Thymus (tissue), 11 donors: Measurements from ENCODE around the gene UCP3. TPM values are rescaled to one million over a fixed set of nuclear protein-coding genes. Genes with fewer than 3 reads are reported as not detected.
A peak's percentile ranks its signal among the peaks of the same experiment; 100 is the strongest.

Experiments
- DNase-seq, 9 donors: peaks; one replicate each; pipeline ENCODE4 v3.0.0-alpha.2; 2013; ENCODE audit warnings: low spot score in 9 of 9, low read depth in 6 of 9, missing footprints in 1 of 9
- H3K27ac ChIP-seq, 2 donors: one replicate each; pipeline ENCODE4 v1.5.1; 2013; ENCODE audit warnings: control low read depth in 1 of 2, low read depth in 1 of 2, low read length in 1 of 2, mild to moderate bottlenecking in 1 of 2, moderate library complexity in 1 of 2
- H3K27me3 ChIP-seq, 2 donors: one replicate each; pipeline ENCODE4 v1.5.1; 2013; ENCODE audit warnings: low read length in 1 of 2; ENCODE audit not compliant: control insufficient read depth in 2 of 2, insufficient read depth in 1 of 2
- H3K36me3 ChIP-seq, 2 donors: one replicate each; pipeline ENCODE4 v1.5.1; 2013; ENCODE audit warnings: low read length in 1 of 2, mild to moderate bottlenecking in 1 of 2, moderate library complexity in 1 of 2; ENCODE audit not compliant: control insufficient read depth in 2 of 2, insufficient read depth in 2 of 2
- H3K4me1 ChIP-seq, 2 donors: one replicate each; pipeline ENCODE4 v1.5.1; 2013; ENCODE audit warnings: low read length in 2 of 2; ENCODE audit not compliant: control insufficient read depth in 2 of 2, insufficient read depth in 2 of 2
- H3K4me3 ChIP-seq, 2 donors: one replicate each; pipeline ENCODE4 v1.5.1; 2013; ENCODE audit warnings: low read length in 2 of 2, control low read depth in 1 of 2, mild to moderate bottlenecking in 1 of 2
- H3K9me3 ChIP-seq, 2 donors: one replicate each; pipeline ENCODE4 v1.5.1; 2013; ENCODE audit warnings: low read length in 1 of 2, mild to moderate bottlenecking in 1 of 2; ENCODE audit not compliant: control insufficient read depth in 2 of 2, insufficient read depth in 1 of 2
- WGBS: extraction: QIAGEN DNeasy Blood & Tissue Kit; methylation state at CpG from one replicate; pipeline ENCODE4 v1.1.7; 2013; 5-methylcytosine and 5-hydroxymethylcytosine counted together
- polyA plus RNA-seq: library from polyadenylated mRNA; stranded (reverse); fragments of 200-250 nt; gene quantifications from one replicate; pipeline ENCODE4 v1.2.3, GENCODE V29; 2013
- total RNA-seq: library from RNA; stranded (reverse); fragments of 120-200 nt; gene quantifications from one replicate; pipeline ENCODE4 v1.2.4, GENCODE V29; 2013
- donor health status: healthy.

The UCP3 gene
- total and polyA plus RNA-seq, 2 donors: 0.90 to 2.1 TPM

DNA sequence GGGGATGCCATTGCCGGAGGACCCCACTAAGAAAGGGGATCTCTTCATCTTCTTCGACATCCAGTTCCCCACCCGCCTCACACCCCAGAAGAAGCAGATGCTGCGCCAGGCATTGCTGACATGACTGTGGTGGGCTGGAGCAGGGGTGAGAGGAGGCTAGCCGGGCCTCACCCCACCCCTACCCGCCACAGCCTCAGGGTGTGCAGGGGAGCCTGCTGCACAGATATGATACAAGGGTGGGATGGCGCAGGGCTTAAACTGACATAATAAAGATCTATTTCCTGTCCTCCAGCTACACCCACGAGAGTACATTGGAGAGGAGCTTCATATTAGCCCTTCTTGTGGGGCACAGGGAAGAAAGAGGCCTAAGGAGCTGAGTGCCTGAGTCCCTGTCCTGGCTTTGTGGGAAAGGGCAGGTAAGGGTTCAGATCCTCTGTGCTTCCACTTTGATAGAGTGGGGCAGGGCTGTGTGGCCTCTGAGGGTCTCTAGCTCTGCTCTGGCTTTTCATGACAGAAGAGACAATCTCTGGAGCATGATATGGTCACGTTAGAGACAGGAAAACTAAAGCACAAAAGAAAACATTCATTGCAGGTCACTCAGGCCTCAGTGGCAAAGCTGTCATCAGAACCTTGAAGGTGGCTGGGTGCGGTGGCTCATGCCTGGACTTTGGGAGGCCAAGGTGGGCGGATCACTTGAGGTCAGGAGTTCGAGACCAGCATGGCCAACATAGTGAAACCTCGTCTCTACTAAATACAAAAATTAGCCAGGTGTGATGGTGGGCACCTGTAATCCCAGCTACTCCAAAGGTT, 38.7 kb downstream of the UCP3 start:
- 86% methylated on average over 13 of the region's 13 CpGs for WGBS
- H3K4me1 ChIP-seq: peaks cover 26 to 50% of the 10 kb centered on the region in 2 donors

DNA sequence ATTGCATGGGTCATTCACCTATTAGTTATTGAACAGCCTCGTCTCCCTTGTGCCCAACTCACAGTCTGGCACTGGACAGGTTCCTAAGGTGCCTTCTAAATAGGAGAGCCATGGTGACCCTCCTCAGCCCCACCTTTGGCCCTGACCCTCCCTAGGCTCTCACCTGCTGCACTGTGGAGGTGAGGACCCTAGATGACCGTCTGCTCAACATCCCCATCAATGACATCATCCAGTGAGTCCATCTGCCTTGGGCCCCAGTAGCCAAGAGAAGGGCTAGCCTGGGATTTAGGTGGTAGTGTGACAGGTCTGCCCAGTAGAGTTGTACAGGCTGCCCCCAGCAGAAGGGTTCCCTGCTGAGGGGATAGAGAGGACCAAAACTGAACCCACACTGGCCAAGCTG, 39.8 kb downstream of the UCP3 start:
- peaks cover 19 to 44% of the 10 kb centered on the region in 2 donors for H3K4me1 ChIP-seq
- peaks cover 0 to under 1% of the 10 kb centered on the region in 2 donors for H3K9me3 ChIP-seq
- DNase-seq: no peak
- 91% methylated on average over 2 of the region's 2 CpGs for WGBS
- no peaks in the 10 kb centered on the region for H3K27me3 ChIP-seq
- H3K4me3 ChIP-seq: no peak overlapping the region
- H3K27ac ChIP-seq: no peak overlapping the region
- H3K36me3 ChIP-seq: peaks cover 4 to 8% of the 10 kb centered on the region in 2 donors

More for the DNA sequence above, 38.7 kb downstream of the UCP3 start:
- H3K36me3 ChIP-seq: peaks cover 15 to 19% of the 10 kb centered on the region in 2 donors
- no peak overlapping the region for H3K4me3 ChIP-seq
- no peaks in the 10 kb centered on the region for H3K27me3 ChIP-seq
- DNase-seq: peak in 1 of 9 donors; percentile 65
- peak overlapping the region; percentile 46 to 62 for H3K27ac ChIP-seq
- H3K9me3 ChIP-seq: peaks cover 0 to 3% of the 10 kb centered on the region in 2 donors

DNA sequence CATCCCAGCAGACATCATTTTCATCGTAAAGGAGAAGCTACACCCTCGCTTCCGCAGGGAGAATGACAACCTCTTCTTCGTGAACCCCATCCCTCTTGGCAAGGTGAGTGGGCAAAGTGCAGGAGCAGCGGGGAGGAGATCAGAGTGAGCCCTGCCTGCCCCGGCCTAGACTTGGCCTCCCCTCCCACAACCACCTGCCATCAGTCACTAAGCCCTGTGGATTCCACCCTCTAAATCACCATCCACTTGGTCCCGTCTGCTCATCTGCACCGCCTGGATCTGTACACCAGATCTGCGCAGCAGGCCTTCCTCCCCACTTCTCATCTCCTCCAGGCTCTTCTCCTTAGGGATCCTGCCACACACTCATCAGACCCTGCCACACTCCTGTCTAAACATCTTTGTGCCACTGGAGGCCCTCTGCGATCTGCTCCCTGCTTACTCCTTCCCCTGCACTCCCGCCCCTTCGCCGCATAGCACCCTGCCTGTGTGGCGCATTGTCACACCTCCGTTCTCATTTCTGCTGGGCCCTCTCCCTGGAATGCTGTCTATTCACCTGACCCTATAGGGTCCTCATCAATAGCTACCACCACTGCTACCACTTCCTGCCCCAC, 40.4 kb downstream of the UCP3 start:
- WGBS: 98% methylated on average over 15 of the region's 15 CpGs
- DNase-seq: no peak
- H3K9me3 ChIP-seq: no peaks in the 10 kb centered on the region
- no peak overlapping the region for H3K4me3 ChIP-seq
- H3K27me3 ChIP-seq: no peaks in the 10 kb centered on the region
- no peak overlapping the region for H3K27ac ChIP-seq
- H3K4me1 ChIP-seq: peaks cover 15 to 37% of the 10 kb centered on the region in 2 donors
- peaks cover 0 to 3% of the 10 kb centered on the region in 2 donors for H3K36me3 ChIP-seq

DNA sequence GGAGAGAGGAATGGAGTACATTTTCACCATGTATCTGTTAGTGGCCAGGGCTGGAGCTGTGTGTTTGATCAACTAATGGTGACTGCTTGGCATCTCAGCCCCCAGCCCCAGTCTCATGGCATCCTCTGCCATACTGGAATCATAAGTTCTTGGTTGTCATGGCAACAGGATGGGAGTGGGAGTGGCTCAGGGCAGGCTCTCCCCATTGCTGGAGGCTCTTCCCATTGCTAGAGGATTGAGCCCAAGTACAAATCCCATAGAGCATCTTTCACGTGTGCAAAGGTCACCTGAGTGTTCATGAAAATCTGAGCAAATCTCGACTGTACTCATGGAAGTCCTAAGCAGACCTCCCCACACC, 43.1 kb downstream of the UCP3 start:
- 89% methylated on average over 2 of the region's 2 CpGs for WGBS

DNA sequence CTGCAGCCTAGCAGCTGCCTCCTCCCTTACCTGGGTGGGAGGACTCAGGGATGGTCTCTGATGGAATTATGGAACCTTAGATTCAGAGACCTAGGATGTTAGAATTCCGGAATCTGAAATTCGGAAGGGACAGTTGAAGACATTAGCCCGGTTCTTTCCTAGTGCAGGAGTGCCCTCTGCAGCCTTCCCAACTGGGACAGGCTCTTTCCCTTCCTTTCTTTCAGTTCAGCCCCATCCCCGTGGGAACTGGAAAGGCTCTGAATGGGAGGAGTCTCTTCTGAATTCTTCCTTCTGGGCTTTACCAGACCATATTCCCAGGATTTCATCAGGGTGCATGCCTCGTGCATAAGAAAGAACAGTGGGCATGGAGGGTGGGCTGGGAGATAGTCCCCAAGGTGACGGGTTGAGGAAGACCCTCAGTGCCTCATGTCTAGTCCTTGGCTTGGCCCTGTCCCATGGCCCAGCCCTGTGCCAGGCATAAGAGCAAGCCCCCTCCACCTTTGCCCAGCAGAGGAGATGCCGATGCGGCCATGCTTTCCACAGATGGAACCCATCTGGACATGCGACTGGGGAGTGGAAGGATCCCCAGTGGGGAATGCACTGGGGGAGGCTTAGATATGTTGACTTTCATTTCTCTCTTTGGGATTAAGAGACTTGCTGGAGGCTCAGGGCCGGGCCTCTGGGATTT, 43.7 kb downstream of the UCP3 start:
- Histone ChIP-seq H3K27me3 (no peaks in the 10 kb centered on the region), H3K4me3 (no peak overlapping the region), H3K36me3 (no peaks in the 10 kb centered on the region), H3K27ac (no peak overlapping the region), H3K4me1 (peaks cover 5 to 14% of the 10 kb centered on the region in 2 donors), H3K9me3 (no peaks in the 10 kb centered on the region)
- DNase-seq: no peak
- WGBS: 88% methylated on average over 10 of the region's 10 CpGs

More for the DNA sequence above, 43.1 kb downstream of the UCP3 start:
- Histone ChIP-seq H3K4me3 (no peak overlapping the region), H3K36me3 (no peaks in the 10 kb centered on the region), H3K27ac (no peak overlapping the region), H3K9me3 (no peaks in the 10 kb centered on the region), H3K4me1 (peaks cover 7 to 16% of the 10 kb centered on the region in 2 donors), H3K27me3 (no peaks in the 10 kb centered on the region)
- no peak for DNase-seq

DNA sequence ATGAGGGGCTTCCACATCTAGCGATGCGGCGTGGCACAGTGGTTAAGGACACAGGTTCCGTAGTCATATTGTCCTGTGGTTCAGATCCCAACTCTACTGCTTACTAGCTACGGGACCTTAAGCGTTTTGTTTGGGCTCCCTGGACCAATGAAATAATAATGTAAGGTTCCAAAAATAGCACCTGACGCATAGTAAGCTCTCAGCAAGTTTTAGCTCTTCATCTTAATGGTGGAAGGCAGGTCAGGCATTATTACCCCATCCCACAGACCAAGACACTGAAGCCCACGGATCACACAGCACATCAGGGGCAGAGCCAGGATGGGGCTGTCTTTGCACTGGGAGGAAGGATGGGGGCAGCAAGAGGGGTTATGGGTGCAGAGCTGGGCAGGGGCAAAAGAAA, 45.0 kb downstream of the UCP3 start:
- Histone ChIP-seq H3K9me3 (no peaks in the 10 kb centered on the region), H3K27ac (no peak overlapping the region), H3K36me3 (no peaks in the 10 kb centered on the region), H3K4me1 (peaks cover 3 to 5% of the 10 kb centered on the region in 2 donors), H3K27me3 (no peaks in the 10 kb centered on the region), H3K4me3 (no peak overlapping the region)
- DNase-seq: no peak
- whole genome bisulfite sequencing: 92% methylated on average over 8 of the region's 8 CpGs

DNA sequence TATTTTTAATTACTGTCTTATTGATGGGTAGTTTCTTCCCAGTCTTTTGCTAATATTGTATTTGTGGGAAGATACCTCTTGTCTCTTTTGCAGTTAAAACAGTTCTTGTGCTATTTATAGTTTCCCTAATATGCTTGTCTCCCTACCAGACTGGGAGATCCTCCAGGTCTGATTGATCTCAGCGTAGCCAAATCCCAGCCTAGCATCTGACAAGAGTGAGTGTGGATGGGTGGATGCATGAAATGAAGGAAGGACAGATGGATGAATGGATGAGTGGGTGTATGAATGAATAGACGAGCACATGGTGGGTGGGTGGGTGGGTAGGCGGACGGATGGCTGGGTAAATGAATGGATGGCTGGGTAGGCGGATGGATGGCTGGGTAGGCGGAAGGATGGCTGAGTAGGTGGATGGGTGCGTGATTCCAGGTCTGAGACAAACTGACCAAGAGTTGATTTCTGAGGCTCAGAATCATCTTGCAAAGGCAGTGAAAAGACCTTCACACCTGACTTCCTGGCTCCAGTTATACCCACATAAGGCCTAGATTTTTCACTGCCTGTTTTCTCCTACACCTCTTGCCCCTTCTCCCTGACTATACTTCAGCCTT, 46.7 kb downstream of the UCP3 start:
- whole genome bisulfite sequencing: 95% methylated on average over 7 of the region's 7 CpGs
- DNase-seq: no peak
- peaks cover 0 to 5% of the 10 kb centered on the region in 2 donors for H3K27me3 ChIP-seq
- H3K36me3 ChIP-seq: no peaks in the 10 kb centered on the region
- H3K4me3 ChIP-seq: no peak overlapping the region
- H3K9me3 ChIP-seq: no peaks in the 10 kb centered on the region
- H3K27ac ChIP-seq: no peak overlapping the region
- peaks cover 3 to 5% of the 10 kb centered on the region in 2 donors for H3K4me1 ChIP-seq

DNA sequence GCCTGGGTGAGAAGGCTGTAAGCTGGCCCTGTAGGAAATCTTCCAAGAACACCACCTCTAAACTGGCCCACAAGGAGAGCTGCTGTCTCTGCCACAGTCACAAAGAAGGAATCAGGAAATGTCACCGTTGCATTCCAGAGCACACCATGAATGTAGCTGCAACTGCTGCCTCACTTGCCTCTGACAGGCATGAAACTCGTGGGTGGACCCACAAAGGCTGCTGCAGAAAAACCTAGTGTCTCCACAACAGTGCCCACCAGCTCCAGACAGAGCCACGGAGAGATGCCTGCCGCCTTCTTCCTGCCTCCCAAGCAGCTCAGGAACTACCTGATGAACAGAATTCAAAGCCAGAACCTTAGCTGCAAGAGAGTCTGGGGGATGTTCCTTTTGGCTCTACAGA, 47.6 kb downstream of the UCP3 start:
- WGBS: 87% methylated on average over 4 of the region's 4 CpGs
- H3K4me3 ChIP-seq: no peak overlapping the region
- no peaks in the 10 kb centered on the region for H3K9me3 ChIP-seq
- H3K36me3 ChIP-seq: no peaks in the 10 kb centered on the region
- no peak for DNase-seq
- H3K27me3 ChIP-seq: peaks cover 0 to 10% of the 10 kb centered on the region in 2 donors
- peaks cover 3 to 5% of the 10 kb centered on the region in 2 donors for H3K4me1 ChIP-seq
- no peak overlapping the region for H3K27ac ChIP-seq
